Upper lobe of right lung (tissue), 1 donor: ENCODE results near the gene GLIS2. TPM values are rescaled to one million over a fixed set of nuclear protein-coding genes. Genes with fewer than 3 reads are reported as not detected.
A peak's percentile ranks its signal among the peaks of the same experiment; 100 is the strongest.

ENCODE experiments used
- ATAC-seq: fragments of 200-7000 bp; cut with Tn5 transposase; one replicate; pipeline ENCODE4 v1.9.1; 2020; ENCODE audit warnings: mild to moderate bottlenecking, moderate library complexity
- DNase-seq: peaks from one replicate; pipeline ENCODE4 v3.0.0-alpha.2; 2020
- H3K27ac ChIP-seq: fragments of 200-600 bp; one replicate; pipeline ENCODE4 v1.8.0; 2022
- H3K27me3 ChIP-seq: fragments of 200-600 bp; one replicate; pipeline ENCODE4 v1.8.0; 2022; ENCODE audit warnings: mild to moderate bottlenecking
- H3K36me3 ChIP-seq: fragments of 200-600 bp; one replicate; pipeline ENCODE4 v1.8.0; 2022
- H3K4me1 ChIP-seq: fragments of 200-600 bp; one replicate; pipeline ENCODE4 v1.8.0; 2022
- H3K4me3 ChIP-seq: fragments of 200-600 bp; one replicate; pipeline ENCODE4 v1.8.0; 2022; ENCODE audit warnings: mild to moderate bottlenecking
- H3K9me3 ChIP-seq: fragments of 200-600 bp; one replicate; pipeline ENCODE4 v1.8.0; 2022
- CTCF ChIP-seq: fragments of 200-600 bp; IDR thresholded peaks from one replicate; pipeline ENCODE4 v1.8.0; 2022; ENCODE audit warnings: antibody characterized with exemption
- intact Hi-C: fragments of 100-400 bp; cut with DNase I; formaldehyde crosslinking; loops from one replicate; pipeline ENCODE4 v1.11.0; 2022
- total RNA-seq: library from RNA; stranded (reverse); fragmentation: NEBNext Ultra II Directional; extraction: Animal tissue kit (Norgen Biotek cat#: 25700); gene quantifications from one replicate; pipeline ENCODE4 v1.2.1, GENCODE V29; 2021
- donor health status: DM: no; HTN: yes; CAD: no; lungs with severe emphysema.

GLIS2 gene
- total RNA-seq, 1 donor from 2014 or later: 34.1 TPM

DNA sequence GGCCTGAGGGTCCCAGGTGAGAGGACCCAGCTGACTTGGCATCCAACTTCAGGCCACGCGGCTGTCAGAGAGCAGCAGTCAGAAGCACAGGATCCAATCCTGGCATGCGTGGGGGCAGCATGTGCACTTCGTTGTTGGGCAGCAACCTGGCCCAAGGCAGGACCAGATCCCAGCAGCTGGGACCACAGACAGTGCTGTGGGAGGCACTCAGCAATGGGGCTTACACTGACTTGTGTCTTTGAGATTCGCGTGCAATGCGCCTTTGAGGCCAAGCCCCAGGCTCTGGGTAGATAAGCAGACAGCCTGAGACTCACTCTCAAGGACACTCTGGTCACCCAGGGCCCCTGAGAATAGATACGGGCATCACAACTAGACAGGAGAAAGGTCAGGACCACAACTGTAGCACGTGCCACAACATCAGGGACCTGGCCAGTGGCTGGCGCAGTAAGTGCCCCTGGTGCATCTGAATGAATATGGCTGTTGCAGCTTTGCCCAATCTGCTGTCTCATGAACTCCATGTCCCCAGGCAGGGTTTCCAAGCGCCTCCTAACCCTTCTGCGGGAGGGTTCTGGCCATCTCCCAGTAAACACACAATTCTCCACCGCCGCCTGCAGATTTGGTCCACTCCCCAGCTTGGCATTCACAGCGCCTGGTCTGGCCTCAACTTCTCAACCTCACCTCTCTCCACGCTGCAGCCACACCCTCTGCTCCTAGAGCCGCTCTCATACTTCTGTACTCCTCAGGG is 32.1 kb downstream of the GLIS2 start:
- Histone ChIP-seq H3K27me3 (no peaks in the 10 kb centered on the region), H3K36me3 (no peaks in the 10 kb centered on the region), H3K9me3 (no peaks in the 10 kb centered on the region), H3K4me3 (no peak overlapping the region), H3K27ac (peak overlapping the region; percentile 60), H3K4me1 (peaks cover 50% of the 10 kb centered on the region)
- DNase-seq: peak; percentile 79
- ATAC-seq: peak; percentile 40
- no peak for TF ChIP-seq CTCF
- intact Hi-C loops: no loop called here

- intact Hi-C loops: no loop called here
- Histone ChIP-seq H3K27me3 (no peaks in the 10 kb centered on the region), H3K9me3 (no peaks in the 10 kb centered on the region), H3K36me3 (no peaks in the 10 kb centered on the region), H3K27ac (no peak overlapping the region), H3K4me3 (no peak overlapping the region), H3K4me1 (peaks cover 47% of the 10 kb centered on the region)
- TF ChIP-seq CTCF: no peak
- ATAC-seq (no peak), DNase-seq (no peak)
Measured at GRCh38 chr16:4349332-4349731, 33.5 kb downstream of the GLIS2 start.

DNA sequence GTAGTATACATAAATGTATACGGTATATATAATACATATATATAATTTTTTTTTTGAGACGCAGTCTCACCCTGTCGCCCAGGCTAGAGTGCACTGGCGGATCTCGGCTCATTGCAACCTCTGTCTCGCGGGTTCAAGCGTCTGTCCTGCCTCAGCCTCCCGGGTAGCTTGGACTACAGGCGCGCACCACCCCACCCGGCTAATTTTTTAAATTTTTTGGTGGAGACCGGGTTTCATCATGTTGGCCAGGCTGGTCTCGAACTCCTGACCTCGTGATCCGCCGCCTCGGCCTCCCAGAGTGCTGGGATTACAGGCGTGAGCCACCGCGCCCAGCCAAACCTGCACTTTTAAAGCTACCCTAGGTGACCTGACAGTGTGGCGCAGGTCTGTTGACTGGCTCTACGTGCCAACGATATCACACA is 34.5 kb downstream of the GLIS2 start:
- no peak for TF ChIP-seq CTCF
- DNase-seq: no peak
- H3K4me1 ChIP-seq: peaks cover 41% of the 10 kb centered on the region

GRCh38 chr16:4350787-4351659 is 35.2 kb downstream of the GLIS2 start, which contains the start of gene PAM16:
TSS of gene PAM16 (minus strand) at chr16:4351321. CDS start at chr16:4351234, 87 bp downstream.
- TF ChIP-seq CTCF: no peak
- peaks cover 36% of the 10 kb centered on the region for H3K4me1 ChIP-seq
- peaks cover 5% of the 10 kb centered on the region for H3K36me3 ChIP-seq
- ATAC-seq (peak; percentile 92), DNase-seq (peak; percentile 99)
- peak within 1 kb of the TSS; percentile 69 for H3K4me3 ChIP-seq
- H3K27ac ChIP-seq: peak within 1 kb of the TSS; percentile 83
- intact Hi-C loops: no loop called here
- no peaks in the 10 kb centered on the region for H3K27me3 ChIP-seq
- H3K9me3 ChIP-seq: no peaks in the 10 kb centered on the region

More for the DNA sequence above, 34.5 kb downstream of the GLIS2 start:
- Histone ChIP-seq H3K4me3 (peak overlapping the region; percentile 69), H3K9me3 (no peaks in the 10 kb centered on the region), H3K27ac (peak overlapping the region; percentile 83), H3K36me3 (peaks cover 5% of the 10 kb centered on the region), H3K27me3 (no peaks in the 10 kb centered on the region)
- ATAC-seq: no peak
- intact Hi-C loops: no loop called here

DNA sequence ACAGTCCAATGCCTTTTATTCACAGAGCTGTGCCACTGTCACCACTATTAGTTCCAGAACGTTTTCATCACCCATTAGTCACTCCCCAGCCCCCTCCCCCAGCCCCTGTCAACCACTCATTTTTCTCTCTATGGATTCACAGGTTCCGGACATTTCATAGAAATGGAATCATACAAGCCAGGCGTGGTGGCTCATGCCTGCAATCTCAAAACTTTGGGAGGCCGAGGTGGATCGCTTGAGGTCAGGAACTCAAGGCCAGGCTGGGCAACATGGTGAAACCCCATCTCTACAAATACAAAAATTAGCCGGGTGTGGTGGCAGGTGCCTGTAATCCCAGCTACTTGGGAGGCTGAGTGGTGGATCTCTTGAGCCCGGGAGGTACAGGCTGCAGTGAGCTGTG is 36.0 kb downstream of the GLIS2 start:
- peaks cover 27% of the 10 kb centered on the region for H3K4me1 ChIP-seq

More for the DNA sequence above, 36.0 kb downstream of the GLIS2 start:
- Histone ChIP-seq H3K36me3 (peaks cover 11% of the 10 kb centered on the region), H3K27me3 (no peaks in the 10 kb centered on the region), H3K4me3 (no peak overlapping the region), H3K27ac (no peak overlapping the region), H3K9me3 (no peaks in the 10 kb centered on the region)
- DNase-seq (no peak), ATAC-seq (no peak)
- TF ChIP-seq CTCF: no peak
- intact Hi-C loops: no loop called here
